Measurements from ENCODE around the gene PSORS1C2.

PSORS1C2 gene

GRCh38 chr6:31103136-31103535, 35.7 kb downstream of the PSORS1C2 start:
- FAIRE-seq (no peak), DNase-seq (ENCODE audit: insufficient read length, low spot score) (no peak)
- no peak for TF ChIP-seq POLR2A (IDR thresholded peaks at IDR 0.05; ENCODE audit: low read depth, low read length)

- DNase-seq (ENCODE audit: insufficient read length, low spot score) (no peak), FAIRE-seq (no peak)
- TF ChIP-seq POLR2A (IDR thresholded peaks at IDR 0.05; ENCODE audit: low read depth, low read length), result no peak
Measured at GRCh38 chr6:31098449-31098938, 40.4 kb downstream of the PSORS1C2 start.

DNA sequence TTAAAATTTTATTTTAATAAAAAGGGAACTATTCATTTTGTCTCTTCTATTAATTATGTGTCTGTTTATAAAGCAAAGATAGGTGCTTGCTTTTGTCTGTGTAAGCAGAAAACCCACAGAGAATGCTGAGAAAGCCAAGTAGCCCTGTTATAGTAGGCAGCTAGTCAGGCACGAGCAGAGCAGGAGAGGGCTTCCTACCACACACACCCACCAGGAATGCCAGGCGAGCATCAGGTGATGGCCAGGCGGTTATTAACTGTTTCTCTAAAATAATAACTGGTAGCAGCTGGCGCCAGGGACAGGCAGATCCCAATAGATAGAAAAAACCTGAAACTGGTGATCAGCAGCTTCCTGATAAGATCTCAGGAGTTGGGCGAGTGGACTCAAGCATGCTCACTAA, 42.2 kb downstream of the PSORS1C2 start:
- TF ChIP-seq POLR2A (IDR thresholded peaks at IDR 0.05; ENCODE audit: low read depth, low read length), result no peak
- no peak for FAIRE-seq
- no peak for DNase-seq (ENCODE audit: insufficient read length, low spot score)

DNA sequence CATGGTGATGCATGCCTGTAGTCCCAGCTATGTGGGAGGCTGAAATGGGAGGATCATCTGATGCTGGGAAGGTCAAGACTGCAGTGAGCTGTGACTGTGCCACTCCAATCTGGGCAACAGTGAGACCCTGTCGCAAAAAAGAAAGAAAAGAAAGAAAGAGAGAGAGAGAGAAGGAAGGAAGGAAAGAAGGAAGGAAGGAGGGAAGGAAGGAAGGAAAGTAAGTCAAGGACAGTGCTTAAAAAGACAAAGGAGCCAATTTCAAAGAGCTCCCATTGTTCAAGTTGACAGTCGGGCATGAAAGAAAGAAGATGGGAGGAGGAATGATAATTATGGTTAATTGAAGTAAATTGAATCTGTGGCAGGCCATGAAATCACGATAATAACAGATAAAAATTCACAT, 42.7 kb downstream of the PSORS1C2 start:
- FAIRE-seq (no peak), DNase-seq (ENCODE audit: insufficient read length, low spot score) (no peak)
- TF ChIP-seq POLR2A (IDR thresholded peaks at IDR 0.05; ENCODE audit: low read depth, low read length), result no peak

DNA sequence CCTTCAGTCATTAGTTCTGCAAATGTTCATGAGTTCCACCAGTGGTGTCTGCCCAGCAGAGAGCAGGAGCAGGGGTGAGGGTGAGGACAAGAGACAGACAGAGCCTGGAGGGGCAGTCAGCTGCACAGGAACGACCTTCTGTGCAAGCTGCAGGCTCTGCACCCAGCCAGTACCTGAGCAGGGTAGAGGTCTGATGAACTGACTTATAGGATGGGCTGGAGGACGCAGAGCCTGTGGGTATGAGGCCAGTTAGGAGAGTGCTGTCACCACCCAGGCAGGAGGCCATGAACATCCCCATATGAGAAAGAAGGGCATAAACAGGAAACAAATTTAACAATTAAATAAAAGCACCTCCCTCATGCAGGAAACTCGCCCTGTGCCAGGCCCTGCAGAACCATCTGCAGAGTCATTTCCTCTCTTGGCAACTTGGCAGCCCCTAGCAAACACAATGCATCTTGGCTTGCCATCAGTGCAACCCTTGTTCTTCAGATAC, 44.4 kb downstream of the PSORS1C2 start:
- FAIRE-seq, result peak; percentile 57
- DNase-seq (ENCODE audit: insufficient read length, low spot score), result no peak
- no peak for TF ChIP-seq POLR2A (IDR thresholded peaks at IDR 0.05; ENCODE audit: low read depth, low read length)

GRCh38 chr6:31092769-31093505, 45.9 kb downstream of the PSORS1C2 start:
- FAIRE-seq (no peak), DNase-seq (ENCODE audit: insufficient read length, low spot score) (no peak)
- no peak for TF ChIP-seq POLR2A (IDR thresholded peaks at IDR 0.05; ENCODE audit: low read depth, low read length)

- DNase-seq (ENCODE audit: insufficient read length, low spot score) (no peak), FAIRE-seq (no peak)
- no peak for TF ChIP-seq POLR2A (IDR thresholded peaks at IDR 0.05; ENCODE audit: low read depth, low read length)
Measured at GRCh38 chr6:31092238-31092637, 46.6 kb downstream of the PSORS1C2 start.

GRCh38 chr6:31091680-31092079, 47.2 kb downstream of the PSORS1C2 start:
- no peak for FAIRE-seq
- TF ChIP-seq POLR2A (IDR thresholded peaks at IDR 0.05; ENCODE audit: low read depth, low read length), result no peak

GRCh38 chr6:31090973-31091364, 47.9 kb downstream of the PSORS1C2 start:
- DNase-seq (ENCODE audit: insufficient read length, low spot score) (no peak), FAIRE-seq (no peak)

More at GRCh38 chr6:31091680-31092079, 47.2 kb downstream of the PSORS1C2 start:
- no peak for DNase-seq (ENCODE audit: insufficient read length, low spot score)

DNA sequence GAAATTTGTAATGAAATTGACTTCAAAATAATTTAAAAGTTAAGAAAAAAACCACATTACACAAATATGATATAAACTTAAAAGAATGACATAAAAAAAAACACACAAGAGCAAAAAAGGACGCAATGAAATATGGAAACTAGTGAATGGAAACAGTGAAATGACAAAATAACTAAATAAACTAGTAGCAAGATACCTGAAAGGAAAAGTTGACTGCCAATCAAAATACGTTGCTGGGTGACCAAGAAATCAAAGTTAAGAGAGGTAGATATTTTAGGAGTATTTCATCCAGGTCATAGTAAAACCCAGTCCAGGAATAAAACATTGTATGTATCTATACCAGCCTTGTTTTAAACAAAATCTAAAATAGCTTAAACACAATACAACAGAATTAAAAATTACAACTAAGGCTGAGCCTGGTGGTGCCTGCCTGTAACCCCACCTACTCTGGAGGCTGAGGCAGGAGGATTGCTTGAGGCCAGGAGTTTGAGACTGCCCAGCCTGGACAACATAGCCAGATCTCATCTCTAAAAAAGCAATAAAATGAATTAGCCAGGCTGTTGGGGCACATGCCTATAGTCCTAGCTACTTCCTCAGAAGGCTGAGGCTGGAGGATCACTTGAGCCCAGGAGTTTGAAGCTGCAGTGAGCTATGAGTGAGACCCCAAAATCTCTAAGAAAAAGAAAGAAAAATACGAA, 48.4 kb downstream of the PSORS1C2 start:
- DNase-seq (ENCODE audit: insufficient read length, low spot score) (no peak), FAIRE-seq (no peak)
- no peak for TF ChIP-seq POLR2A (IDR thresholded peaks at IDR 0.05; ENCODE audit: low read depth, low read length)

More at GRCh38 chr6:31090973-31091364, 47.9 kb downstream of the PSORS1C2 start:
- no peak for TF ChIP-seq POLR2A (IDR thresholded peaks at IDR 0.05; ENCODE audit: low read depth, low read length)
